Measurements from ENCODE around the gene KIF1B.

DNA sequence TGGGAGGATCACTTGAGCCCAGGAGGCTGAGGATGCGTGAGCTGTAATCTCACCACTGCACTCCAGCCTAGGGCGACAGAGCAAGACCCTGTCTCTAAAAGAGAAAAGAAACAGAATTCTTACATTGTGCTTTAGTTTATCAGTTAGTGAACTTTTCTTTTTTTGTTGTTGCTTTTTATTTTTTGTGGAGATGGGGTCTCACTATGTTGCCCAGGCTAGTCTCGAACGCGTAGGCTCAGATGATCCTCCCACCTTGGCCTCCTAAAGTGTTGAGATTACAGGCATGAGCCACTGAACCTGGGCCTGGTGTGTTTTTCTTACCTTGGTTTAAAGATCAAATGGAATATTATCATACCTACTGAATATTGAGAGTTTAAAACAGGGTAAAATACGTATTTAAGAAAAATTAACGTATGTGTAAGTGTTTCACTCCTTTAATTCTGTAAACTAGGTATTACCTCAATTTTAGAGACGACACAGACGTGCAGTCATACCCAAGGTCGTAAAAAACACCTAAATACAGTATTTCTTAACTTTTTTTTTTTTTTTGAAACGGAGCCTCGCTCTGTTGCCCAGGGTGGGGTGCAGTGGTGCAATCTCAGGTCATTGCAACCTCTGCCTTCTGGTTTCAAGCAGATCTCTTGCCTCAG, 39.6 kb downstream of the KIF1B start:
- TF ChIP-seq, protein P1, sequence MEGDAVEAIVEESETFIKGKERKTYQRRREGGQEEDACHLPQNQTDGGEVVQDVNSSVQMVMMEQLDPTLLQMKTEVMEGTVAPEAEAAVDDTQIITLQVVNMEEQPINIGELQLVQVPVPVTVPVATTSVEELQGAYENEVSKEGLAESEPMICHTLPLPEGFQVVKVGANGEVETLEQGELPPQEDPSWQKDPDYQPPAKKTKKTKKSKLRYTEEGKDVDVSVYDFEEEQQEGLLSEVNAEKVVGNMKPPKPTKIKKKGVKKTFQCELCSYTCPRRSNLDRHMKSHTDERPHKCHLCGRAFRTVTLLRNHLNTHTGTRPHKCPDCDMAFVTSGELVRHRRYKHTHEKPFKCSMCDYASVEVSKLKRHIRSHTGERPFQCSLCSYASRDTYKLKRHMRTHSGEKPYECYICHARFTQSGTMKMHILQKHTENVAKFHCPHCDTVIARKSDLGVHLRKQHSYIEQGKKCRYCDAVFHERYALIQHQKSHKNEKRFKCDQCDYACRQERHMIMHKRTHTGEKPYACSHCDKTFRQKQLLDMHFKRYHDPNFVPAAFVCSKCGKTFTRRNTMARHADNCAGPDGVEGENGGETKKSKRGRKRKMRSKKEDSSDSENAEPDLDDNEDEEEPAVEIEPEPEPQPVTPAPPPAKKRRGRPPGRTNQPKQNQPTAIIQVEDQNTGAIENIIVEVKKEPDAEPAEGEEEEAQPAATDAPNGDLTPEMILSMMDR (IDR thresholded peaks at IDR 0.05), result no peak
- no peak for TF ChIP-seq SP1 (CRISPR knock-in tag; conservative IDR thresholded peaks at IDR 0.05)
- TF ChIP-seq FOXP1 (CRISPR knock-in tag; IDR thresholded peaks at IDR 0.05; ENCODE audit: borderline replicate concordance), result no peak
- TF ChIP-seq ZNF121 (CRISPR knock-in tag; IDR thresholded peaks at IDR 0.05), result peak; percentile 77; the same call in 1 of the 2 replicates
- TF ChIP-seq, protein P2, sequence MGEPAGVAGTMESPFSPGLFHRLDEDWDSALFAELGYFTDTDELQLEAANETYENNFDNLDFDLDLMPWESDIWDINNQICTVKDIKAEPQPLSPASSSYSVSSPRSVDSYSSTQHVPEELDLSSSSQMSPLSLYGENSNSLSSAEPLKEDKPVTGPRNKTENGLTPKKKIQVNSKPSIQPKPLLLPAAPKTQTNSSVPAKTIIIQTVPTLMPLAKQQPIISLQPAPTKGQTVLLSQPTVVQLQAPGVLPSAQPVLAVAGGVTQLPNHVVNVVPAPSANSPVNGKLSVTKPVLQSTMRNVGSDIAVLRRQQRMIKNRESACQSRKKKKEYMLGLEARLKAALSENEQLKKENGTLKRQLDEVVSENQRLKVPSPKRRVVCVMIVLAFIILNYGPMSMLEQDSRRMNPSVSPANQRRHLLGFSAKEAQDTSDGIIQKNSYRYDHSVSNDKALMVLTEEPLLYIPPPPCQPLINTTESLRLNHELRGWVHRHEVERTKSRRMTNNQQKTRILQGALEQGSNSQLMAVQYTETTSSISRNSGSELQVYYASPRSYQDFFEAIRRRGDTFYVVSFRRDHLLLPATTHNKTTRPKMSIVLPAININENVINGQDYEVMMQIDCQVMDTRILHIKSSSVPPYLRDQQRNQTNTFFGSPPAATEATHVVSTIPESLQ (CRISPR knock-in tag; IDR thresholded peaks at IDR 0.05), result no peak
- TF ChIP-seq, protein P3, sequence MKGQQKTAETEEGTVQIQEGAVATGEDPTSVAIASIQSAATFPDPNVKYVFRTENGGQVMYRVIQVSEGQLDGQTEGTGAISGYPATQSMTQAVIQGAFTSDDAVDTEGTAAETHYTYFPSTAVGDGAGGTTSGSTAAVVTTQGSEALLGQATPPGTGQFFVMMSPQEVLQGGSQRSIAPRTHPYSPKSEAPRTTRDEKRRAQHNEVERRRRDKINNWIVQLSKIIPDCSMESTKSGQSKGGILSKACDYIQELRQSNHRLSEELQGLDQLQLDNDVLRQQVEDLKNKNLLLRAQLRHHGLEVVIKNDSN (CRISPR knock-in tag; IDR thresholded peaks at IDR 0.05), result no peak
- TF ChIP-seq TEAD4 (CRISPR knock-in tag; IDR thresholded peaks at IDR 0.05), result no peak
- TF ChIP-seq, protein P4, sequence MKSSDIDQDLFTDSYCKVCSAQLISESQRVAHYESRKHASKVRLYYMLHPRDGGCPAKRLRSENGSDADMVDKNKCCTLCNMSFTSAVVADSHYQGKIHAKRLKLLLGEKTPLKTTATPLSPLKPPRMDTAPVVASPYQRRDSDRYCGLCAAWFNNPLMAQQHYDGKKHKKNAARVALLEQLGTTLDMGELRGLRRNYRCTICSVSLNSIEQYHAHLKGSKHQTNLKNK (CRISPR knock-in tag; IDR thresholded peaks at IDR 0.05), result no peak
- TF ChIP-seq, protein P5, sequence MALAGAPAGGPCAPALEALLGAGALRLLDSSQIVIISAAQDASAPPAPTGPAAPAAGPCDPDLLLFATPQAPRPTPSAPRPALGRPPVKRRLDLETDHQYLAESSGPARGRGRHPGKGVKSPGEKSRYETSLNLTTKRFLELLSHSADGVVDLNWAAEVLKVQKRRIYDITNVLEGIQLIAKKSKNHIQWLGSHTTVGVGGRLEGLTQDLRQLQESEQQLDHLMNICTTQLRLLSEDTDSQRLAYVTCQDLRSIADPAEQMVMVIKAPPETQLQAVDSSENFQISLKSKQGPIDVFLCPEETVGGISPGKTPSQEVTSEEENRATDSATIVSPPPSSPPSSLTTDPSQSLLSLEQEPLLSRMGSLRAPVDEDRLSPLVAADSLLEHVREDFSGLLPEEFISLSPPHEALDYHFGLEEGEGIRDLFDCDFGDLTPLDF (CRISPR knock-in tag; IDR thresholded peaks at IDR 0.05), result no peak
- TF ChIP-seq, protein P6, sequence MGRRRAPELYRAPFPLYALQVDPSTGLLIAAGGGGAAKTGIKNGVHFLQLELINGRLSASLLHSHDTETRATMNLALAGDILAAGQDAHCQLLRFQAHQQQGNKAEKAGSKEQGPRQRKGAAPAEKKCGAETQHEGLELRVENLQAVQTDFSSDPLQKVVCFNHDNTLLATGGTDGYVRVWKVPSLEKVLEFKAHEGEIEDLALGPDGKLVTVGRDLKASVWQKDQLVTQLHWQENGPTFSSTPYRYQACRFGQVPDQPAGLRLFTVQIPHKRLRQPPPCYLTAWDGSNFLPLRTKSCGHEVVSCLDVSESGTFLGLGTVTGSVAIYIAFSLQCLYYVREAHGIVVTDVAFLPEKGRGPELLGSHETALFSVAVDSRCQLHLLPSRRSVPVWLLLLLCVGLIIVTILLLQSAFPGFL (CRISPR knock-in tag; IDR thresholded peaks at IDR 0.05; ENCODE audit: borderline replicate concordance), result no peak
